SK-N-MC (cell line): ENCODE measurements around the gene TGM6.

Source experiments
- EZH2 ChIP-seq: fragments of 200-600 bp; sonication (generic); IDR thresholded peaks from one replicate; pipeline ENCODE4 v1.6.1; 2017; ENCODE audit warnings: antibody characterized with exemption
- FOXP2 ChIP-seq: optimal IDR thresholded peaks from 2 replicates; pipeline ENCODE3; 2011; ENCODE audit warnings: mild to moderate bottlenecking, moderate library complexity; ENCODE audit not compliant: insufficient read depth; ENCODE audit errors: extremely low read length, control extremely low read depth
- POLR2AphosphoS5 ChIP-seq: IDR thresholded peaks from 2 replicates; pipeline ENCODE4 v1.6.1; 2012; ENCODE audit warnings: mild to moderate bottlenecking, low read depth, low read length, borderline replicate concordance

GRCh38 chr20:2459981-2460751 is 79.5 kb downstream of the TGM6 start:
- TF ChIP-seq EZH2: no peak
- no peak for TF ChIP-seq FOXP2
- no peak for TF ChIP-seq POLR2AphosphoS5
